Sigmoid colon (tissue), 7 donors: ENCODE data around the gene SLC39A2. TPM values are rescaled to one million over a fixed set of nuclear protein-coding genes. Genes with fewer than 3 reads are reported as not detected.

Source experiments
- DNase-seq: peaks from one replicate; pipeline ENCODE4 v3.0.0-alpha.2; 2019
- H3K27ac ChIP-seq, 4 donors: fragments of 200-600 bp; sonication (generic); one replicate each; pipeline ENCODE4 v1.5.1; 2016 to 2019; ENCODE audit warnings: mild to moderate bottlenecking in 1 of 4
- H3K27me3 ChIP-seq, 3 donors: fragments of 200-600 bp; sonication (generic); one replicate each; pipeline ENCODE4 v1.5.1; 2019; ENCODE audit warnings: mild to moderate bottlenecking in 1 of 3
- H3K36me3 ChIP-seq, 4 donors: fragments of 200-600 bp; sonication (generic); one replicate each; pipeline ENCODE4 v1.5.1; 2016 to 2019
- H3K4me1 ChIP-seq, 4 donors: fragments of 200-600 bp; sonication (generic); one replicate each; pipeline ENCODE4 v1.5.1; 2017 to 2019
- H3K4me3 ChIP-seq, 4 donors: fragments of 200-600 bp; sonication (generic); one replicate each; pipeline ENCODE4 v1.5.1; 2017 to 2019; ENCODE audit warnings: mild to moderate bottlenecking in 2 of 4, moderate library complexity in 1 of 4
- H3K9me3 ChIP-seq, 4 donors: fragments of 200-600 bp in 3 of 4; sonication (generic) in 3 of 4; one replicate each; pipeline versions ENCODE4 v1.5.1 to v1.6.1; 2013 to 2019
- CTCF ChIP-seq, 4 experiments: fragments of 450-650 bp in 3 of 4; fragments of 200-600 bp in 1 of 4; IDR thresholded peaks; one replicate each; pipeline ENCODE4 v1.5.1; 2016 to 2019; ENCODE audit warnings: antibody characterized with exemption in 4 of 4, mild to moderate bottlenecking in 3 of 4, moderate library complexity in 2 of 4
- EP300 ChIP-seq, 4 donors: sonication (generic); formaldehyde crosslinking; IDR thresholded peaks; one replicate each; pipeline ENCODE4 v1.6.1; 2017; ENCODE audit warnings: antibody characterized with exemption in 4 of 4
- POLR2A ChIP-seq, 2 donors: fragments of 450-650 bp; IDR thresholded peaks; one replicate each; pipeline ENCODE4 v1.6.1; 2016; ENCODE audit warnings: antibody characterized with exemption in 2 of 2, mild to moderate bottlenecking in 2 of 2, moderate library complexity in 2 of 2
- POLR2AphosphoS5 ChIP-seq, 4 donors: sonication (generic); formaldehyde crosslinking; IDR thresholded peaks; one replicate each; pipeline ENCODE4 v1.6.1; 2017; ENCODE audit warnings: antibody characterized with exemption in 4 of 4
- WGBS, 2 donors: extraction: QIAGEN DNeasy Blood & Tissue Kit; methylation state at CpG; one replicate each; pipeline ENCODE4 v1.1.7; 2013; 5-methylcytosine and 5-hydroxymethylcytosine counted together
- intact Hi-C: fragments of 100-400 bp; cut with DNase I; formaldehyde crosslinking; loops from one replicate; pipeline ENCODE4 v1.15.1; 2023
- polyA plus RNA-seq, 3 donors: library from polyadenylated mRNA; stranded (reverse); fragments of 200-250 nt; gene quantifications; one replicate each; pipeline ENCODE4 v1.2.3, GENCODE V29; 2013
- total RNA-seq, 4 donors: library from RNA; depleted of rRNA; stranded (reverse); fragments of >200 nt; gene quantifications; one replicate each; pipeline ENCODE4 v1.1.0, GENCODE V29; 2016
- donor health status: healthy with polysubstance abuse.
- donor health status: Bipolar disorder and iron deficiency.
- donor health status: healthy.

SLC39A2 gene
- total and polyA plus RNA-seq, 7 donors: 1.2 TPM; not detected in 6

GRCh38 chr14:20996521-20996920 is 2.6 kb upstream of the SLC39A2 start:
- DNase-seq: no peak
- intact Hi-C loops: loop anchor here (10.0 kb wide), 1 partner anchor 458 kb away; the partner anchor contains the start of gene CHD8
- peaks cover 42 to 59% (median 54%) of the 10 kb centered on the region in 4 donors for H3K36me3 ChIP-seq

DNA sequence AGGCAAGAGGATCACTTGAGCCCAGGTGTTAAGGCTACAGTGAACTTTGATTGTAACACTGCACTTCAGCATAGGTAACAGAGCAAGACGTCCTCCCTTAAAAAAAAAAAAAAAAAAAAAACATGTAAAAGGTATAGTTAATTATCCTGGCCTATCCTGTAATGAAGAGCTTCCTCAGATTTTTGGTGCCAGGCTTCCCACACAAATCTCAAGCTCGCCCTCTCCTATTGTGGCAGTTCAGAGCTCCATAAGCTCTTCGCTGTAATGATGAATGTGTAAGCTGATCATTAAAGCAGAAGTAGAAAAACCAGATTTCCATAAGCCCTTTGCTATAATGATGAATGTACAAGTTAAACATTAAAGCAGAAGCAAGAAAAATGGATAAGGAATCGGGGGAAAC is 2.0 kb upstream of the SLC39A2 start:
- no peak for TF ChIP-seq EP300 (IDR thresholded peaks at IDR 0.05)
- no peak for TF ChIP-seq POLR2A (IDR thresholded peaks at IDR 0.05)
- no peak for TF ChIP-seq POLR2AphosphoS5 (IDR thresholded peaks at IDR 0.05)
- no peak for TF ChIP-seq CTCF (IDR thresholded peaks at IDR 0.05)
- 15 to 65% methylated on average over 4 of the region's 4 CpGs for WGBS, 2 donors
- Histone ChIP-seq H3K27me3 (no peaks in the 10 kb centered on the region), H3K27ac (no peak overlapping the region), H3K4me1 (peaks cover 0 to 14% (median 9%) of the 10 kb centered on the region in 4 donors), H3K4me3 (no peak overlapping the region), H3K9me3 (no peaks in the 10 kb centered on the region), H3K36me3 (peaks cover 42 to 56% (median 49%) of the 10 kb centered on the region in 4 donors)
- intact Hi-C loops: loop anchor here (10.0 kb wide), 1 partner anchor 458 kb away; the partner anchor contains the start of gene CHD8
- no peak for DNase-seq

More at GRCh38 chr14:20996521-20996920, 2.6 kb upstream of the SLC39A2 start:
- Histone ChIP-seq H3K9me3 (no peaks in the 10 kb centered on the region), H3K27me3 (no peaks in the 10 kb centered on the region), H3K4me3 (no peak overlapping the region), H3K27ac (no peak overlapping the region), H3K4me1 (peaks cover 0 to 20% (median 15%) of the 10 kb centered on the region in 4 donors)
- TF ChIP-seq POLR2A (IDR thresholded peaks at IDR 0.05) (no peak), CTCF (IDR thresholded peaks at IDR 0.05) (no peak)
- WGBS, 2 donors: 19 to 72% methylated on average over 14 of the region's 14 CpGs

DNA sequence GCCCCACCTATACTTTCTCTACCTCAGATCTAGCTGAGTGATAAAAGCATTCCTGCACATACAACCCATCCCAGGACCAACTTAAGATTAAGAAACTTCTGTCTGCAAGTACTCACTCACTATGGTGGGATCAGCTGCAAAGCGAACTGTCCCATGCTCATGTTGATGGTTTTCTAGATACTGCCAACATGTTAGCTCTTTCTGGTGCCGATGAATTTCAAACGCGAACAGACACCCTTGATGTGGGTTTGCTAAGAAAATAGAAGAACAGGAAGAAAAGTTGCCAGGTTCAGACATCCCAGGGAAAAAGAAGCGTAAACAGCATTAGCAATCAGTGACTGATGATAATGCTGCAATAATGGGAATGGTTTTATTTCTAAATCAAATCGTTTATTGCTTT is 1.5 kb upstream of the SLC39A2 start:
- no peak for DNase-seq
- peaks cover 0 to 12% (median 9%) of the 10 kb centered on the region in 4 donors for H3K4me1 ChIP-seq
- H3K9me3 ChIP-seq: no peaks in the 10 kb centered on the region
- TF ChIP-seq EP300 (IDR thresholded peaks at IDR 0.05): no peak
- TF ChIP-seq CTCF (IDR thresholded peaks at IDR 0.05): no peak
- no peak for TF ChIP-seq POLR2A (IDR thresholded peaks at IDR 0.05)
- no peak for TF ChIP-seq POLR2AphosphoS5 (IDR thresholded peaks at IDR 0.05)
- H3K4me3 ChIP-seq: no peak overlapping the region
- no peak overlapping the region for H3K27ac ChIP-seq
- no peaks in the 10 kb centered on the region for H3K27me3 ChIP-seq
- 15 to 55% methylated on average over 6 of the region's 6 CpGs for WGBS, 2 donors
- intact Hi-C loops: loop anchor here (10.0 kb wide), 1 partner anchor 457 kb away; the partner anchor contains the start of gene CHD8
- H3K36me3 ChIP-seq: peaks cover 40 to 52% (median 45%) of the 10 kb centered on the region in 4 donors

DNA sequence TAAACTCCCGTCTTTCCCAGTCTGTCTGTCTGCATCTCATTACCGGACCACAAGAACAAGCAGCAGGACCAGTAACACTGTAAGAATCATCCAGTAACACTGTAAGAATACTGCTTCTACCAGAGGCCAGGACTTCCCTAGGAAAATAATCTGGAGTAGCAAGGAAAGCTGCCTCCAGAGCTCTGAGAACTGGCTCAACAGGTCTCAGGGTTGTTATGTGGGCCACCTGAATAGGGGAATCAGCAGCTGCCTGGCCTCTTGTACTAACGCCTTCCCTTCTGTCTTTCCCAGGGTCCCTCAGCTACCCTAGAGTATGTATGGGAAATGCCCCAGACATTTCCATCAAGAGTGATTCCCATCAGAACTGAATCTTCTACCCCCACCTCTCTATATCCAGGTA is 954 bp upstream of the SLC39A2 start:
- TF ChIP-seq EP300 (IDR thresholded peaks at IDR 0.05): no peak
- TF ChIP-seq POLR2AphosphoS5 (IDR thresholded peaks at IDR 0.05): no peak
- TF ChIP-seq POLR2A (IDR thresholded peaks at IDR 0.05): no peak
- TF ChIP-seq CTCF (IDR thresholded peaks at IDR 0.05): no peak
- Histone ChIP-seq H3K27me3 (no peaks in the 10 kb centered on the region), H3K36me3 (peaks cover 35 to 46% (median 41%) of the 10 kb centered on the region in 4 donors), H3K4me3 (no peak overlapping the region), H3K27ac (peak overlapping the region in 1 of 4 donors; percentile 51), H3K4me1 (peaks cover 0 to 12% (median 9%) of the 10 kb centered on the region in 4 donors), H3K9me3 (no peaks in the 10 kb centered on the region)
- WGBS, 2 donors: 15 to 64% methylated on average over 3 of the region's 3 CpGs
- intact Hi-C loops: loop anchor here (10.0 kb wide), 1 partner anchor 457 kb away; the partner anchor contains the start of gene CHD8
- DNase-seq: no peak

DNA sequence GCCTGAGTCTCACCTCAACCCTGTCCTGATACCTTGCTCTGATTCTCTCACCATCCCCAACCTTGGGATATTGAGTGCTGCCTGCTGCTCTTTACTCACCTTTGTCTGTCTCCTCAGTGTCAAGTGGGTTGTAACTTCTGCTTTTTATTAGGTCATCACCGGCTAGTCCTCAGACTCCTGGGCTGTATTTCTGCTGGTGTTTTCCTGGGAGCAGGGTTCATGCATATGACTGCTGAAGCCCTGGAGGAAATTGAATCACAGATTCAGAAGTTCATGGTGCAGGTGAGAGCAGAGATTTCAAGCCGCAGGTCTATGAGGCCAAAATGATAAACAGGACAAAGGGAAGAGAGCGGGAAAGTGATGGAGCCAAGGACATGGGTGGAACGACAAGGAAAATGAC is 498 bp downstream of the SLC39A2 start:
- intact Hi-C loops: loop anchor here (10.0 kb wide), 1 partner anchor 455 kb away; the partner anchor contains the start of gene CHD8
- H3K9me3 ChIP-seq: no peaks in the 10 kb centered on the region
- H3K27me3 ChIP-seq: no peaks in the 10 kb centered on the region
- H3K4me1 ChIP-seq: peaks cover 0 to 12% (median 9%) of the 10 kb centered on the region in 4 donors
- TF ChIP-seq POLR2AphosphoS5 (IDR thresholded peaks at IDR 0.05): no peak
- TF ChIP-seq POLR2A (IDR thresholded peaks at IDR 0.05): no peak
- TF ChIP-seq EP300 (IDR thresholded peaks at IDR 0.05): no peak
- WGBS, 2 donors: 26 to 68% methylated on average over 4 of the region's 4 CpGs
- no peak overlapping the region for H3K4me3 ChIP-seq
- DNase-seq: no peak
- peak overlapping the region in 1 of 4 donors; percentile 51 for H3K27ac ChIP-seq
- peaks cover 22 to 32% (median 27%) of the 10 kb centered on the region in 4 donors for H3K36me3 ChIP-seq
